ENCODE measurements around the gene RCOR1.

DNA sequence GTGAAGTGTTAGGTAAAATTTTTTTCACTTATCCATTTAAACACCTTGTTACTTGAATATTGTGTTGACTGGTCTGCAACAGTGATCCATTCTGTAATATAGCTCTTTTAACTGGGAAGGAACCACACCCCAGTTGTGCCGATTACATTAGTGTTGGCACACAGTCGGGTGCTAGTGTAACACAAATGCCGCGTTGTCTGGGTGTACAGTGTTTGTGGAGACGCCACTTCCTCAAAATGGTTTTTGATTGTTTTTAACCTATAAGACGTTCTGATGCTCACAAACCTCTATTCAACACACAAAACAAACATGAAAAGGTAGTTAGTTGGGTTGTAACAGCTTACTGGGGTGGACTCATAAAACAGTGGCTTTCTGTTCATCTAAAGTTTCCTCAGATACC, 136.8 kb downstream of the RCOR1 start:
- TF ChIP-seq, protein P1, sequence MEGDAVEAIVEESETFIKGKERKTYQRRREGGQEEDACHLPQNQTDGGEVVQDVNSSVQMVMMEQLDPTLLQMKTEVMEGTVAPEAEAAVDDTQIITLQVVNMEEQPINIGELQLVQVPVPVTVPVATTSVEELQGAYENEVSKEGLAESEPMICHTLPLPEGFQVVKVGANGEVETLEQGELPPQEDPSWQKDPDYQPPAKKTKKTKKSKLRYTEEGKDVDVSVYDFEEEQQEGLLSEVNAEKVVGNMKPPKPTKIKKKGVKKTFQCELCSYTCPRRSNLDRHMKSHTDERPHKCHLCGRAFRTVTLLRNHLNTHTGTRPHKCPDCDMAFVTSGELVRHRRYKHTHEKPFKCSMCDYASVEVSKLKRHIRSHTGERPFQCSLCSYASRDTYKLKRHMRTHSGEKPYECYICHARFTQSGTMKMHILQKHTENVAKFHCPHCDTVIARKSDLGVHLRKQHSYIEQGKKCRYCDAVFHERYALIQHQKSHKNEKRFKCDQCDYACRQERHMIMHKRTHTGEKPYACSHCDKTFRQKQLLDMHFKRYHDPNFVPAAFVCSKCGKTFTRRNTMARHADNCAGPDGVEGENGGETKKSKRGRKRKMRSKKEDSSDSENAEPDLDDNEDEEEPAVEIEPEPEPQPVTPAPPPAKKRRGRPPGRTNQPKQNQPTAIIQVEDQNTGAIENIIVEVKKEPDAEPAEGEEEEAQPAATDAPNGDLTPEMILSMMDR (IDR thresholded peaks at IDR 0.05; ENCODE audit: insufficient read depth, low read length, poor library complexity, severe bottlenecking) = no peak
- TF ChIP-seq EZH2phosphoT487 (conservative IDR thresholded peaks at IDR 0.05; ENCODE audit: low read length) = no peak
